Suppressor macrophage (primary cell): ENCODE results near the gene UBE2Z.
"Not testable (repeated sequence)": the region's sequence is repeated elsewhere in the genome, so short reads cannot be mapped to it uniquely, and the experiment has no call there.

ENCODE experiments used
- DNase-seq, 4 experiments: peaks; one replicate each; pipeline ENCODE4 v3.0.0-alpha.2; 2020 to 2022
- total RNA-seq, 17 experiments: gene quantifications; one replicate each; lab custom pipeline; 2026; ENCODE audit warnings: mixed read lengths in 6 of 17, inconsistent platforms in 3 of 17; lab: John Stamatoyannopoulos, UW

The UBE2Z gene
- total RNA-seq, result 79.4 to 263 (median 110) reads per million in 17 experiments

DNA sequence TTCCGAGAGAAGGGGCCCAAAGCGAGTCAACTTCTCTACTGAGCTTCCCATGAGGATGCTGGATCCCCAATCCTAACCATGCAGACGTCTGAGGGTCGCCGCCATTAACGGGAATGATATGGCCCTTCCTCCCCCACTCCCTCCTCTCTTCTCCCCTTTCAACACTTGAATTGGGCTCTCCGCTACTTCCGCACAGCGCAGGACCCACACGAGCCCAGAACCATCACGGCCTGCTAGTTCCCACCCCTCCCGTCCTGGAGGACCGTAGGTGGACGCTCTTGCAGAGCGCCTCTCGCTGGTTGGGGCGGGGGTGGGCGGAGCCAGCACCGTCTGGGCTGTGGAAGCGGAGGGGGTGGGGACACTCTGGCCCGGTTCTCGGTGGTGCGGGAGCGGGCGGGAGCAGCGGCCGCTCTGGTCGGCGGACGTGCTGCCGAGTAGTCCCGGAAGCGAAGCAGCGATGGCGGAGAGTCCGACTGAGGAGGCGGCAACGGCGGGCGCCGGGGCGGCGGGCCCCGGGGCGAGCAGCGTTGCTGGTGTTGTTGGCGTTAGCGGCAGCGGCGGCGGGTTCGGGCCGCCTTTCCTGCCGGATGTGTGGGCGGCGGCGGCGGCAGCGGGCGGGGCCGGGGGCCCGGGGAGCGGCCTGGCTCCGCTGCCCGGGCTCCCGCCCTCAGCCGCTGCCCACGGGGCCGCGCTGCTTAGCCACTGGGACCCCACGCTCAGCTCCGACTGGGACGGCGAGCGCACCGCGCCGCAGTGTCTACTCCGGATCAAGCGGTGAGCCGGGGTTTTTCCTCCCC is at the start of gene UBE2Z:
TSS of gene UBE2Z (plus strand) at position 361 of the 797 bp plus-strand sequence. CDS start at position 458, 97 bp downstream.
- DNase-seq, result peak; percentile 94 to 96 (median 95)

DNA sequence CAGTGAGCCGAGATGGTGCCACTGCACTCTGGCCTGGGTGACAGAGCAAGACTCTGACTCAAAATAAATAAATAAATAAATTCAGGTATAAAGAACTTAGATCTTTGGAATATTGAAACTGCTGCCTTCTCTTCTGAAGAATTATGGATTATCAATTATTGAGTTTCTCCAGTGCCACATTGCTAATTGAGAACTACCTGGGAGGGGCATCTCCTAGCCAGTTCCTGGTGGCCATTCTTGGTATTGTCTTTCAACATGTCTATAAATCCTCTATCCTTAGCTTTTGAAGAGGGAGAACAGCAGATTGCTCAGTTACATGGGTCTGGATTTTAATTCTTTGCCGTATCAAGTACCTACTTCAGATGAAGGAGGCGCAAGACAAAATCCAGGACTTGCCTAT is 48.2 kb upstream of the UBE2Z start:
- no peak for DNase-seq

DNA sequence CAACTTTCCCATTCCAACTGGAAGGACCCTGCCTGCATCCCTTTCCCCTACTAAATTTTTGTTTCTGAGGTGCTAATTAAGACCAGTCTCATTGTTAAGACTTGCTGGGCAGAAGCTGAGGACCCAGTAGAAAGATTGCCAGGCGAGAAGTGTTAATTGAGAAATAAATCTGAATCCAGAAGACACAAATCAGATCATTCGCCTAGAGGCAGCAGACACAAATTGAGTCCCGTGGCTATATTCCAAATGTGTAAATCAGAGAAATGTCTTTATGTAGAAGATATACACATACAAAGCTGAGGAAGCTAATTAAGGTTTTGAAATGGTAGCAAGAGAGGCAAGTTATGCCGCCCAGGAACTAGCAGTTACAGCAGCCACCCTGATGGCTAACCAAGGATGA is 47.8 kb upstream of the UBE2Z start:
- no peak for DNase-seq

DNA sequence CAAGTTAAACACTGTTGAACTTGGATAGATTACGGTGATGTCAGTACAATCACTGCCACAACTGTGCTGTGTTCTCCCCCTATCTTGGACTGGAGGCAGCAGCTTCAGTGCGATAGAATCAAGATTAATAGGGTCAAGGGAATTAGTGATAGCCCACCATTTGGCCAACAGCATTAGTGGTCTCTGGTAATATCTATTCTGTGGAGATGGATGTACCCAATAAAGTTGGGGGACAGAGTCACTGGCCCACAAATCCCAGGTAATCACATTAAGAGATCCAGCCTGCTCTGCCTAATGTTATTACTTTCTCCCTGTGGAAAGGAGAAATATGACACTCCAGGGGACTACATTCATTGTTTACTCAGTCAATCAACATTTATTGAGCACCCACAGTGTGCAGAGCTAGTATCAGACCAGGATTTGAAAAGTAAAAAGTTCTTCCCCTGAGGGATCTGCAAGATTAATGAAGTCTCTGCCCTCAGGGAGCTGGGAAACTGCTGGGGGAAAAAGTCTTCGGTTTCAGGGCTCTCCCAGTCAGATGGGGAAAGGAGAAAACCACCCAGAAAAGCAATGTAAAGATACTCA is 39.2 kb upstream of the UBE2Z start:
- no peak for DNase-seq

DNA sequence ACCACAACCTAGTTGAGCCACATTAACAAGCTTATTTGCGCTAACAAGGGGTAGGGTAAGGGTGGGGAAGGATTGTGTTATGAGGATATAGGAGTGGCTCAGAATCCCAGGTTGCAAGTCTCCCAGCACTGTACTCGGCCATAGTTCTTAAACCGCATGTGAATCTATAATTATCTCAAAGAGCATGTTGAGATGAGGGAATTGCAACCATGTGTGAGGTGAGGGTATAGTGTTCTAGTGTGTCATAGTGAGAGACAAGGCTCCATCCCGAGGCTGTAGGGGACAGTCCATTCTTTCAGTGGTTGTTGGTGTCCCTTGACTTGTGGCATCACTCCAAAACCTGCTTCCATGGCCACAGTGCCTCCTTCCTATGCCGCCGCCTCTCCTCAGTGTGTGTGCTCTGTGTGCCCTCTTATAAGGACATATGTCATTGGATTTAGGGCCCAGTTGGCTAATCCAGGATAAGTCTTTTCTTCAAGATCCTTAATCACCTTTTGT is 38.3 kb upstream of the UBE2Z start:
- no peak for DNase-seq

DNA sequence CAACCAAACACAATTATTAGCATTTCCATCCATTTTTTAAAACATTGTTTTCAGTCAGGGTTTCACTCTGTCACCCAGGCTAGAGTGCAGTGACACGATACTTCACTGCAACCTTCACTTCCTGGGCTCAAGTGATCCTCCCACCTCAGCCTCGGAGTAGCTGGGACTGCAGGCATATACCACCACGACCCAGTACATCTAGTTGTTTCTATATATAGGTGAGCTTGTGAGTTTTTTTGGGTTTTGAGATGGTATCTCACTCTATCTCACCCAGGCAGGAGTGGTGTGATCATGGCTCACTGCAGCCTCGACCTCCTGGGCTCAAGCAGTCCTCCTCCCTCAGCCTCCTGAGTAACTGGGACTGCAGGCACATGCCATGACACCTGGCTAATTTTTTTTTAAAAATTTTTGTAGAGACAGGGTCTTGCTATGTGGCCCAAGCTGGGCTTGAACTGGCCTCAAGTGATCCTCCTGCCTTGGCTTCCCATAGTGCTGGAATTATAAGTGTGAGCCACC is 37.1 kb upstream of the UBE2Z start:
- no peak for DNase-seq

- no peak for DNase-seq
Measured at GRCh38 chr17:48871551-48872351, 36.5 kb upstream of the UBE2Z start.

DNA sequence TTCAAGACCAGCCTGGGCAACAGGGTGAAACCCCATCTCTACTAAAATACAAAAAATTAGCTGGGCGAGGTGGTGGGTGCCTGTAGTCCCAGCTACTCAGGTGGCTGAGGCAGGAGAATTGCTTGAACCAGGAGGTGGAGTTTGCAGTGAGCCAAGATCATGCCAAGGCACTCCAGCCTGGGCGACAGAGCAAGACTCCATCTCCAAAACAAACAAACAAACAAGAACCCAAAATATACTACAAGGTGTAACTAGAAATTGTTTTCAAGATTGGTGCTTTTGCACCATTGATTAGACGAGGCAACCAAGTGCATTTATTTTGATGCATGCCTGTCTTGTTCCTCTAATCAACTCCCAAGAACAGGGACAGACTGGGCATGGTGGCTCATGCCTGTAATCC is 35.8 kb upstream of the UBE2Z start:
- DNase-seq, result not testable (repeated sequence)

DNA sequence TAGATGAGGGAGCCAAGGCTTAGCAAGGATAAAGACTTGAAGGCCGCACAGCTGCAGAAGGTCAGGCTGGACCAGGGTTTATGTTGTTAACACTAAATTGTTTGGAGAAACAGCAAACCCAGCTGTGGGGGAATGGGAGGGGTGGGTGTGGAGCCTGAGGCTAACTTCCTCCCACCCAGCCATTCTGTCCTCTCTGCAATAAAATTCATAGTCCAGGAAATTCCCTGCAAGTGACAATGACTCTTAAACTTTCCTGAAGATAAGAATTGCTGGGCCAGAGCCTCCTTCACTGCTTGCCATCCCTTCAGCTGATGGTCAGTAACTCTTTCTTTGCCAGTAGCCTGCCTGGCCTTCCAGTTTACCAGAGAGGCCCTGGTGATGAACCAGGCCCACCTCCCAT is 35.0 kb upstream of the UBE2Z start:
- peak in 1 of 4 experiments; percentile 9 for DNase-seq

GRCh38 chr17:48873696-48874443 is 34.3 kb upstream of the UBE2Z start:
- no peak for DNase-seq

DNA sequence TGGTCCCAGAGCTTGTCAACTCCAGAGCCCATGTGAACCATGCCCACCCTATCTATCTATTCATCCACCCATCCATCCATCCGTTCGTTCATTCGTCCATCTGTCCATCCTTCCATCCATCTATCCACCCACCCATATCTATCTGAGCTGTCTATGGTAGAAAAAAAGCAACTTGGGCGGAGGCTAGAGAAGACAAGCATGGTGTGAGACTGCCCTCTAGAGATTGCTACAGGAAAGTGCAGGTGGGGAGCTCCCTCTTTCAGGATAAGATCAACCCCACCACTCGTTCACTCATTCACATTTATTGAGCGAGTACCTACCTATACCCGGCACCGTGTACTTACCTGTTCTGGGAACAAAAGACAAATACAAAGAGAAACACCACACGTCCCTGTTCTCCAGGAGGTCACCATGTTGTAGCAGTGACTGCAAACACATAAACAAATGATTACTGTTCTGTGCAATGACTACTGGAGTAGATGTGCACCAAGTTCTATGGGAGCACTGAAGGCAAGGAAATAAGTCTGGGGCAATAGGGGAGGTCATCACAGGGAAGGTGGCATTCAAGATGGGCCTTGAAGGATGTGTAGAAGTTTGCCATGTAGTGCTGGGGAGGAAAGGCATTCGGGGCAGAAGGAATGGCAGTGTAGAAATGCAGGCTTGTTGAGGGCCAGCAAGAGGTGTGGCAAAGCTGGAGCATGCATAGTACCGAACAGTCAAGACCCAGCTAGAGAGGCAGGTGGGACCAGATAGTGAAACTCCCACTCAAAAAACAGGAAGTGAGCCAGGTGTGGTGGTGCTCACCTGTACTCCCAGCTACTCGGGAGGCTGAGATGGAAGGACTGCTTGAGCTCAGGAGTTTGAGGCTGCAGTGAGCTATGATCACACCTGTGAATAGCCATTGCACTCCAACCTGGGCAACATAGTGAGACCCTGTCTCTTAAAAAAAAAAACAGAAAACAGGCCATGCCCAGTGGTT is 29.0 kb upstream of the UBE2Z start:
- DNase-seq, result peak; percentile 72 to 82 (median 74)

- no peak for DNase-seq
Measured at GRCh38 chr17:48882272-48882671, 25.9 kb upstream of the UBE2Z start.

- peak in 3 of 4 experiments; percentile 24 to 44 (median 36) for DNase-seq
Measured at GRCh38 chr17:48883171-48883570, 25.0 kb upstream of the UBE2Z start.

DNA sequence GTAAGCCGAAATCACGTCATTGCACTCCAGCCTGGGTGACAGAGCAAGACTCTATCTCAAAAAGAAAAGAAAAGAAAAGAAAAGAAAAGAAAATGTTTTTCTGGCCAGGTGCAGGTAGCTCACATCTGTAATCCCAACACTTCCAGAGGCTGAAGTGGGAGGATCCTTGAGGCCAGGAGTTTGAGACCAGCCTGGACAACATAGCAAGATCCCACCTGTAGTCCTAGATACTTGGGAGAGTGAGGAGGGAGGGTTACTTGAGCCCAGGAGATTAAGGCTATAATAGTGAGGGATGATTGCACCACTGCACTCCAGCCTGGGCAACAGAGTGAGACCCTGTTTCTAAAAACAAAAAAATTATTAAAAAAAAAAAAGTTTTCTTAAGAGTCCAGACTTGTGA is 18.1 kb upstream of the UBE2Z start:
- DNase-seq, result no peak

GRCh38 chr17:48892940-48893645 is 15.1 kb upstream of the UBE2Z start:
- peak in 3 of 4 experiments; percentile 8 to 17 (median 13) for DNase-seq

DNA sequence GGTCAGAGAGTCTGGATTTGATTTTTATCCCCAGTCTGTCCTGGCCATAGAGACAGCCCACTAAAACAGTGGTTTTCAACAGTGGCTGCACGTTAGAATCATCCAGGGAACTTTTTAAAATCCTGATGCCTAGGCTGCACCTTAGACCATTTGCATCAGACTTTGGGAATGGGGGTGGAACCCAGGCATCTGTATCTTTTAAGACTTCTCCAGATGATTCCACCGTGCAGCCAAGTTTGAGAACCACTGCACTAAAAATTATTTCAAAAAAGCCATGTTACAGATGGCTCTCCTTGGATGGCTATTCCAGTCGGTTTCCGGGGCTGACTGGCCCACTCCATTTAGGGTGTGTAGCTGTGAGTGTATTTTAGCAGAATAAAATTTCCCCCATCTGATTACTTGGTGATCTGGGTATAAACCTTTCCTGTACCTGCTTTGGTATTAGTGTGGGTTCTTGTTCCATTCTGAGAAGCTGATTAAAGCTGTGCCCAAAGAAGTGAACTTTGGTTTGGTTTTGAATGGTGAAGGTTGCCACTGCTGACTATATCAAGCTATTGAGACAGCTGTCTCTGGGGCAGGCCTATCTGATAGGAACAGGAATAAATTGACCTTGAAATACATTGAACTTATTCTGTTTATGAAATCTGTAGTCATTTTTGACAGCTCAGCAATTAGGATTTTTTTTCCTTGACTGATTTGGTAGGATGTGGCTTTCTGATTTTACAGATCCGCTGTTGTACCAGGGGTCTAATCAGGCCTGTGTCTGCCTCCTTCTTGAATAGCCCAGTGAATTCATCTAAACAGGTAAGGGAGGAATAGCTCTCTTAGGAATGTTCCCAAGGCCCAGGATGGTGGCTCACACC is 14.3 kb upstream of the UBE2Z start:
- no peak for DNase-seq

- no peak for DNase-seq
Measured at GRCh38 chr17:48894886-48895285, 13.3 kb upstream of the UBE2Z start.

GRCh38 chr17:48901241-48901640 is 7.0 kb upstream of the UBE2Z start:
- DNase-seq, result no peak

DNA sequence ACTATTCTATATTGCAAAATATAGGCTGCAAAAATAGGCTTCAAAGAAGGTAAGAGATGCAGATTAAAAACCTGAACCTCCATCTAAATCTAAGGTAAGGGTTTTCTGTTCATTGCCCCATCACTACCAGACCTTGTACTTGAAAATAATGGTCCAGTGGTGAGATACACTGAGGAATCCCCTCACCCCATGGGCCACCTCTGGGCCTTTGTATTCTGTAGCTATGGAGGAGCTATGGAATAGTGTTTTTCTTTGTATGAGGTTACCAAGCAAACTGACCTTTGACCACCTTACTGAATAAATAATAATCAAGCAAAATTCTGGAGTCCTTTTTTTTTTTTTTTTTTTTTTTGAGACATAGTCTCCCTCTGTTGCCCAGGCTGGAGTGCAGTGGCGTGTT is 4.8 kb upstream of the UBE2Z start:
- no peak for DNase-seq
